K562 (cell line): ENCODE results near the gene UNC93B1. TPM values are rescaled to one million over a fixed set of nuclear protein-coding genes. Genes with fewer than 3 reads are reported as not detected.
"Not testable (repeated sequence)": the region's sequence is repeated elsewhere in the genome, so short reads cannot be mapped to it uniquely, and the experiment has no call there.

Source experiments
- ATAC-seq: fragments of 200-7000 bp; cut with Tn5 transposase; 3 replicates; pipeline ENCODE4 v1.9.1; 2020; ENCODE audit warnings: moderate library complexity
- BruUV-seq: library from RNA; stranded (reverse); fragments of 400-500 nt; replicated peaks from 2 replicates; lab custom pipeline; 2021; lab: Mats Ljungman, UMichigan
- CTCF ChIA-PET: fragments of 300-600 bp; formaldehyde crosslinking; extraction: SDS; loops from one replicate; lab custom pipeline; 2021; ENCODE audit warnings: low intra/inter-chr PET ratio; lab: Yijun Ruan, JAX
- POLR2A ChIA-PET: fragments of 300-600, 350-650 bp; sonication (Branson Sonifier 250); formaldehyde crosslinking; extraction: SDS; loops from one replicate; lab custom pipeline; 2021; ENCODE audit warnings: antibody characterized with exemption, inconsistent platforms; lab: Yijun Ruan, JAX
- DNase-seq, 4 experiments: peaks; one replicate each; pipeline versions ENCODE4 v3.0.0 to v3.0.0-alpha.2; 2011 to 2018; ENCODE audit warnings: low spot score in 3 of 4, mixed read lengths in 3 of 4; ENCODE audit errors: extremely low read depth in 1 of 4
- FAIRE-seq: peaks from 2 replicates; lab custom pipeline; 2011; peaks lifted over from hg19 to GRCh38; lab: Jason Lieb, UNC
- H2AFZ ChIP-seq: 2 replicates; pipeline ENCODE4 v1.6.0; 2011; ENCODE audit warnings: low read depth, low read length, control low read depth, inconsistent platforms
- H3K27ac ChIP-seq: fragments of 200-600 bp; 3 replicates; pipeline ENCODE4 v1.8.0; 2011; ENCODE audit warnings: low read depth, mild to moderate bottlenecking, control low read depth, inconsistent platforms, low read length, moderate library complexity, mixed read lengths; ENCODE audit errors: extremely low read depth
- H3K27me3 ChIP-seq, 2 experiments: fragments of 300-600 bp in 1 of 2; 2 replicates in 1 of 2; 3 replicates in 1 of 2; pipeline versions ENCODE4 v1.6.0 to v1.8.0; 2011; ENCODE audit warnings: inconsistent platforms in 2 of 2, low read length in 2 of 2, mild to moderate bottlenecking in 1 of 2, mixed read lengths in 1 of 2, moderate library complexity in 1 of 2; ENCODE audit not compliant: control insufficient read depth in 2 of 2, insufficient read depth in 2 of 2
- H3K36me3 ChIP-seq: fragments of 300-600 bp; 3 replicates; pipeline ENCODE4 v1.8.0; 2011; ENCODE audit warnings: mild to moderate bottlenecking, low read length, inconsistent platforms; ENCODE audit not compliant: control insufficient read depth, insufficient read depth
- H3K4me1 ChIP-seq, 2 experiments: fragments of 200-600 bp in 1 of 2; replicated peaks in 1 of 2; 2 replicates in 1 of 2; 3 replicates in 1 of 2; pipeline versions ENCODE4 v1.5.1 to v1.8.0; 2011; ENCODE audit warnings: inconsistent platforms in 2 of 2, low read length in 2 of 2, mild to moderate bottlenecking in 1 of 2, mixed read lengths in 1 of 2, moderate library complexity in 1 of 2; ENCODE audit not compliant: control insufficient read depth in 2 of 2, insufficient read depth in 2 of 2
- H3K4me2 ChIP-seq: 2 replicates; pipeline ENCODE4 v1.6.1; 2011; ENCODE audit warnings: low read length, control low read depth, inconsistent platforms, mixed read lengths; ENCODE audit not compliant: insufficient read depth
- H3K4me3 ChIP-seq: fragments of 200-600 bp; sonication (generic), shearing (Covaris generic); 2 replicates; pipeline ENCODE4 v1.5.1; 2016; ENCODE audit warnings: control low read depth, inconsistent platforms
- H3K79me2 ChIP-seq: fragments of 200-600 bp; 3 replicates; pipeline ENCODE4 v1.8.0; 2011; ENCODE audit warnings: low read length, inconsistent platforms; ENCODE audit not compliant: control insufficient read depth, insufficient read depth
- H3K9ac ChIP-seq, 2 experiments: 2 replicates each; pipeline versions ENCODE4 v1.6.0 to v1.6.1; 2011; ENCODE audit warnings: low read depth in 2 of 2, low read length in 2 of 2, control low read depth in 1 of 2, inconsistent platforms in 1 of 2, mild to moderate bottlenecking in 1 of 2, mixed read lengths in 1 of 2; ENCODE audit not compliant: insufficient read depth in 1 of 2
- H3K9me1 ChIP-seq: one replicate; pipeline ENCODE4 v1.6.0; 2011; ENCODE audit warnings: inconsistent platforms, mild to moderate bottlenecking, low read length, moderate library complexity; ENCODE audit not compliant: control insufficient read depth, insufficient read depth
- H3K9me3 ChIP-seq: replicated peaks from 2 replicates; pipeline ENCODE4 v1.5.1; 2011; ENCODE audit warnings: low read depth, low read length, inconsistent platforms; ENCODE audit not compliant: control insufficient read depth, insufficient read depth
- H4K20me1 ChIP-seq: replicated peaks from 2 replicates; pipeline ENCODE4 v1.6.1; 2011; ENCODE audit warnings: low read length, inconsistent platforms, mixed read lengths; ENCODE audit not compliant: control insufficient read depth, insufficient read depth
- NR2C1 ChIP-seq, 2 experiments: fragments of 450-650 bp; IDR thresholded peaks; 2 replicates each; pipeline ENCODE4 v1.6.1; 2017; ENCODE audit warnings: mild to moderate bottlenecking in 2 of 2, antibody characterized with exemption in 1 of 2, inconsistent platforms in 1 of 2, missing compliant biosample characterization in 1 of 2, missing genetic modification characterization in 1 of 2
- WGBS: fragments of 100-300 bp; shearing (Covaris generic); methylation state at CpG from one replicate; pipeline ENCODE4 v1.1.6; 2016; ENCODE audit warnings: low coverage, mixed read lengths; ENCODE audit not compliant: insufficient coverage; ENCODE audit errors: missing lambda C conversion rate; 5-methylcytosine and 5-hydroxymethylcytosine counted together
- in situ Hi-C: fragments of 300-500 bp; cut with MboI; formaldehyde crosslinking; loops from 4 replicates; pipeline ENCODE4 v1.15.0; 2018; ENCODE audit warnings: inconsistent platforms, mixed read lengths
- intact Hi-C: fragments of 100-400 bp; cut with micrococcal nuclease; formaldehyde crosslinking; loops from 2 replicates; pipeline ENCODE4 v1.14.2; 2022
- polyA plus RNA-seq, 8 experiments: library from polyadenylated mRNA; depleted of rRNA in 4 of 8; stranded (reverse) in 5 of 8; unstranded in 3 of 8; fragments of >200 nt; fragmentation: Nextera tagmentation in 2 of 8; fragmentation: Illumina TruSeq in 1 of 8; extraction: Ambion mirVana in 2 of 8; extraction: Trizol in 1 of 8; gene quantifications; 2 replicates each; pipeline versions ENCODE4 v1.2.1 to v1.2.3, GENCODE V29; 2011 to 2014; ENCODE audit warnings: inconsistent platforms in 1 of 8, missing spikeins in 1 of 8
- total RNA-seq, 7 experiments: library from RNA; depleted of rRNA in 6 of 7; stranded (reverse); fragments of >200 nt in 6 of 7; fragmentation: Illumina TruSeq in 2 of 7; extraction: Trizol in 2 of 7; gene quantifications; 2 replicates each; pipeline versions ENCODE4 v1.2.1 to v1.2.3, GENCODE V29; 2011 to 2021; ENCODE audit warnings: low replicate concordance in 1 of 7

Gene UNC93B1
- total and polyA plus RNA-seq, 9 of the 15 experiments (the other 6 are each of a cell fraction or from before 2014, with no cell fraction given), result 0.10 to 13.6 (median 6.5) TPM

- DNase-seq, H3K4me3 ChIP-seq, H3K79me2 ChIP-seq, ATAC-seq, H4K20me1 ChIP-seq, POLR2A ChIA-PET, intact Hi-C loops, H3K9me3 ChIP-seq, H3K4me2 ChIP-seq, in situ Hi-C loops, CTCF ChIA-PET, H3K36me3 ChIP-seq, H3K9me1 ChIP-seq, H2AFZ ChIP-seq, H3K9ac ChIP-seq, FAIRE-seq, H3K4me1 ChIP-seq, BruUV-seq, H3K27ac ChIP-seq: not testable (repeated sequence)
- WGBS, result 1% methylated on average over 12 of the region's 12 CpGs
- peaks cover 6 to 40% of the 10 kb centered on the region in 2 experiments for H3K27me3 ChIP-seq
Measured at GRCh38 chr11:67974746-67975145, 29.2 kb downstream of the UNC93B1 start.

GRCh38 chr11:67965830-67966348 lies 38.0 kb downstream of the UNC93B1 start:
- H2AFZ ChIP-seq, CTCF ChIA-PET, DNase-seq, ATAC-seq, H3K79me2 ChIP-seq, H3K36me3 ChIP-seq, H3K4me2 ChIP-seq, H3K4me1 ChIP-seq, H3K27ac ChIP-seq, H3K9me3 ChIP-seq, H3K9ac ChIP-seq, FAIRE-seq, H3K9me1 ChIP-seq, H4K20me1 ChIP-seq, intact Hi-C loops, in situ Hi-C loops, H3K4me3 ChIP-seq, BruUV-seq, H3K27me3 ChIP-seq: not testable (repeated sequence)
- WGBS, result 28% methylated on average over 19 of the region's 19 CpGs
- TF ChIP-seq NR2C1 (IDR thresholded peaks at IDR 0.05) (peak; percentile 64; the same call in 1 of the 2 replicates), NR2C1 (tag; IDR thresholded peaks at IDR 0.05) (peak; percentile 64)
- POLR2A ChIA-PET, result interaction anchor here (0.6 kb wide), 1 partner anchor 456 kb away, joined by 3 read pairs; no protein-coding TSS in a partner anchor
